GDM1 (cell line): ENCODE measurements around the gene BBS9.
"Not testable (repeated sequence)": the region's sequence is repeated elsewhere in the genome, so short reads cannot be mapped to it uniquely, and the experiment has no call there.

Experiments used
- DNase-seq: peaks from one replicate; lab custom pipeline; 2025; lab: John Stamatoyannopoulos, UW

BBS9 gene

DNA sequence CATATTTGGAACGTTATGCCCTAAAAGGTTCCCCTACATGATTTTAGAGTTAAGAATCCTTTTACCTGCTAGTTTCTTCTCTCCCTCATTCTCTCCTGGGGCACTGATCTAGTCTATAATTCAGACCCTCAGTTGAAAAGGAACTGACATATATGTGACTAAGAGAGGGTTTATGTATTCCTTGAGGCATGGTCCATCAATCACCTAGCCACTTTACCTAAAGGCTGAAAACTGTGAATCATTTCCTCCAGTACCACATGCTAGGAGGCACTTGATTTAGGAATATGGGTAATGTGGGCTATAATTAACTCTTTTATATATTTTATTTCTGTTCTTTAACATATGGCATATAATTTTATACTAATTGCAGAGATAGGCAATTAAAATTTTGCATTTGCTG is 303.5 kb downstream of the BBS9 start:
- no peak for DNase-seq

DNA sequence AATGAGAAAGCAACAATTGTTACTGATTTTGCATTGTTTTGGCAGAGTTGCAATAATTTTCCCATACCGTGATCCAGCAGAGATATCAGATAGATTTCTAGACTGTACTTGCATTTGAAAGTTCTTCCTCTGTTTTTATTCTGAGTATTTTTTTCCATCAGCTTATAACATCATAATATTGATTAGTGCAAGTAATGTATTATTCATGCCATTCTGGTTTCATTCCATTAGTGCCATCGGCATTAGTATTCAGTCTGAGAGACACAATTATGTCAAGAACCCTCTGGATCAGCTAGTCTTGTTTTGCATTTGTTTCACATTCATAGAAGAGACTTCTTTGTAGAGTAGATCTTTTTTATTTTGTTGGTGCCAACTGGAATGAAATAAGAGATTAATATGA is 304.0 kb downstream of the BBS9 start:
- no peak for DNase-seq

DNA sequence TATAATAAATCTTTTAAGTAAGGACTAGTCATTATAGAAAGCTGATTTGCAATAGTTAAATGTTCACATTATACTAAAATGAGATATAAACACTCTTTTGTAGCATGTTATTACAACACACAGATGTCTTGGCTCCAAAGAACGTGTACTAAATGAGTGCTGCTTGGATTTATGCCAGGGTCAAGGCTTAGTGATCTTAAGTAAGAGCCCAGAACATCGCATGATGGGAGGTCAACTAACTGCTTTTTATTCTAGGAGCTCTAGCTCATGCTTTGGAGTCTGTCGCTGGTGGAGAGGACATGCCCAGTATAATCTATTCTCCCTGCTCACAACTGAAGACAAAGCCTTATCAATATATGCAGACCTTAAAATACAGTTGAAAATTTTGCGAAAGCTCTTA is 315.1 kb downstream of the BBS9 start:
- DNase-seq: no peak

DNA sequence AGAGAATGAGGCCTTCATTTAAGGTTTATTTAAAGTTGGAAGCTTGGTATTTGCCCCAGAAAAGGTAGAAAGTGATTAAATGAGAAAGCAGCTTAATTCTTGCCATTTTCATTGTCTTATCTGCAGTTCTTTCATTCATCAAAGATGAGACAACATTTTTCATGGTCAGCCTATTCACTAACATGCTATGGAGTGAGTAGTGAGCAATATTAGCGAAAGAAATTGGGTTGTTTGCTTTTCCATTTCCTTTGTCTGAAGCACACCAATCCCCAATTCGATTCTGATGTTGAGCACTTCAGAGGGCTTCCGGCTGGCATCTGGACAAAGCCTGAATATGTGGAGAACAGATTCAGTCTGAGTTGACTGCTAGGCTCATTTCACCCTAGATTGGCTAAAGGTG is 317.2 kb downstream of the BBS9 start:
- no peak for DNase-seq

DNA sequence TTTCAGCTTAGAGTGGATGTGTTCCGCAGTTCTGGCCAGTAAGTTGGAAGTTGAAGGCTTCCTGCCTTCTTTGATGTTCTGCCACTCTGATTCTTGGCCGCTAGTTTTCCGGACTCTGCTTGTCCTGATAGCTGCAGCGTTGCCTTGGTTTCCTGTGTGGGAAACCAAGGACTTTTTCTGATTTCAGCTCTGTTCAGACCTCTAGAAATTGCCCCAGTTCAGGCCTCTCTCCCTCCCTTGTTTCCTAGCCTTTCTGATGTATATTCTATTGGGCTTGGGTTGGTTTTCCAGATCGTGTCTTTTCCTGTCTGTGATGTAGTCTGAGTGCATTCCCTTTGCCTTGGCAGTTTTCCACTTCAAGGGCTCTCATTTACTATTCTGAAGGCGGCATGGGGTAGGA is 318.7 kb downstream of the BBS9 start:
- DNase-seq: no peak

DNA sequence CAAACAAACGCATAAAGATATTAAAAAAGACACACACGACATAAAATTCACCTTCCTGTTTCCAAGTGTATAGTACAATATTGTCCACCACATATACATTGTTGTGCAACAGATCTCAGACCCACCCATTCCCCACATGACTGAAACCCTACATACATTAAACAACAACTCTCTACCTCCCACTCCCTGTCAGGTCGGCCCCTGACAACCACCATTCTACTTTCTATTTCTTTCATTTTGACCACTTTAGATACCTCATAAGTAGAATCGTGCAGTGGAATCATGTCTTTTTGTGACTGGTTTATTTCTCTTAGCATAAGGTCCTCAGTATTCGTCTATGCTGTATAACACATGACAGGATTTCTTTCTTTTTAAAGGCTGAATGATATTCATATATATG is 320.5 kb downstream of the BBS9 start:
- no peak for DNase-seq

DNA sequence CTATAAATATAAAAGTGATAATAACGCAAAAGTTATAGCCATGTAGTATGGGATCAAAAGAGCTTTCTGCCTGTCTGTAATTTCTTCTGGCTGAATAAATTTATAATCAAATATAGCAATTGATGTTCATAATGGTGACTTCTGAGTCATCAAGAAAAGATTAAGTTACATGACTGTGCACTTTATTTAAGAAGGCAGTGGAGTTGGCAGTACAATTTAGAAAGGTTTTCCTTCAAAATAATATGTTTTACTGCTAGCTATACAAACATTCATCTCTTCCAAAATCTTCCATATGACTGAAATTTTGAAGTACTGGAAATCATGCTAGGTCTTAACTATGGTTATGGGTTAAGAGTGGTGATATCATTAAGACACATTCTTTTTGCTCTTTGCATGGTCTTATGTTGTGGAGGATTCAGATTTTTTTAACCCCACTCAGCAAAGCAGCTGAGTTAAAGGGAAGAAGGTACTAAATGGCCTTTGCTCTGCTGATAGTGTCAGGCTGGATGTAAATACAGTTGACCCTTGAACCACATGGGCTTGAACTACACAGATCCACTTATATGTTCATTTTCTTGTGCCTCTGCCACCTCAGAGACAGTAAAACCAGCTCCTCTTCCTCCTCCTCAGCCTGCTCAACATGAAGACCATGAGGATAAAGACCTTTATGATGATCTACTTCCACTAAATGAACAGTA is 323.6 kb downstream of the BBS9 start:
- DNase-seq: no peak

DNA sequence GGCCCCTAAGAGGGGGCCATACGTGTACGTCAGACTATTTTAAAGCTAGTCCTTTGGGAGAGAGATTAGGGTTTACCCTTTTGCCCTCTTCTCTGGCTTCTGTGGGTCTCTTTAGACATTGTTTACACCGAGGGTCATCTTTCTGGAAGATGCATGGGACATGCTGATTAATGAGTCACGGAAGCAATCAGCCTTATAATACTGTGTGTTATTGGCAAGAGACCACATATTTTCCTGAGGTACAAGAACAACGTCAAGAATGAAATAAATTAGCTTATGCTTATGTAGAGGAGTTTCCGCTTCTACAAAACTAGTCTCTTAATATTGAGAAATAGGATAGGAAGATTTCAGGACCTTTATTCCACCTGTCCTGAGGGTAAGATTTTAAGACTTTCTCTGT is 327.7 kb downstream of the BBS9 start:
- no peak for DNase-seq

DNA sequence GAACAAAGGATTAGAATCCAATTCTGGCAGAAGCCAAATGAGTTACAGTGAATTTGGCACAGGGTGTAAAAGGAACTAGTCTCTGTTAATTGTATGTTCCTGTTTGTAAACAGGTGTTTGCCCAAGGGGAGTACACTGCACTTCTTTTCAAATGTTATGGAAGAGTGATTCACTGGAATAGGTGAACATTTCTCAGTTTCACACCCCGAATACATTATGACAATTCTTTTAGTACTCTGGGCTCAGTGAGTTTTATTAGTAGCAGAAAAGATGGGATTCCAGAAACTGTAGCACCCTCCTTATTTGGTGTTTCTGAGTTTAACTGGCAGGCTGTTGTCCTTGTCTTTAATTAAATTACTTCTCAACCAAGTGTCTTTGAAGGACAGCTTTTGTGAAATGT is 329.2 kb downstream of the BBS9 start:
- no peak for DNase-seq

DNA sequence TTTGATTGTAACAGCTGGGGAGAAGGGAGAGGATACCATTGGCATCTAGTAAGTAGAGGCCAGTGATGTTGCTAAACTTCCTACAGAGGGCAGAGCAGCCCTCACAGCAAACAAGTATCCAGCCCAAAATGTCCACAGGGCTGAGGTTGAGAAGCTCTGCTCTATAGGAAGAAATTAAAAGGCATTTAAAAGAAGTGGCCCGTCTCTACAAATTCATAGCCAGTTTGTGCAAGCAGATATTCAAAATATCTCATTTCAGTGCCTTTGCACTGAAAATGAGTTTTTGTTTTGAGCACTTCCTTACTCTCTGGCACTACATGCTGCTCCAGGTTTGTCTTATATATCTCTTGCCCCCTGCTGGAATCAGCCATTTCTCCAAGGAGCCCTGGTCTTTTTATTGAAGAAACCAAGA is 330.0 kb downstream of the BBS9 start:
- no peak for DNase-seq

DNA sequence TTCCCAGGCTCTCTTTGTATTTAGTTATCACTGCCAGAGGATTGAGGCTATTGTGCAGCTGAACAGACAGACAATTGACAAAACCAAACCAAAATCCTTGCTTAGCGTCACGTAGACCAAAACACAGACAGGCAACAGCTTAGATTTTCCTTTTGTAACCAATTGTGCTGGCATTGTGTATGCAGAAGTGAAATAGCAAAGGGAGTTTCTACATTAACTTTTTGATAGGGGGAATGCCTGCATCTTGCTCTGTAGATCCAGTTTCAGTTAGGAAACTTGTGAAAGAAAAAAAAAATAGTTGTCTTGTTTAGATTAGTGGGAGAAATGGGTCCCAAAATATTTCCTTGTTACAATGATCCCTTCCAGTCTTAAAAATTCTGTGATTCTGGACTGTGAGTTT is 333.8 kb downstream of the BBS9 start:
- no peak for DNase-seq

DNA sequence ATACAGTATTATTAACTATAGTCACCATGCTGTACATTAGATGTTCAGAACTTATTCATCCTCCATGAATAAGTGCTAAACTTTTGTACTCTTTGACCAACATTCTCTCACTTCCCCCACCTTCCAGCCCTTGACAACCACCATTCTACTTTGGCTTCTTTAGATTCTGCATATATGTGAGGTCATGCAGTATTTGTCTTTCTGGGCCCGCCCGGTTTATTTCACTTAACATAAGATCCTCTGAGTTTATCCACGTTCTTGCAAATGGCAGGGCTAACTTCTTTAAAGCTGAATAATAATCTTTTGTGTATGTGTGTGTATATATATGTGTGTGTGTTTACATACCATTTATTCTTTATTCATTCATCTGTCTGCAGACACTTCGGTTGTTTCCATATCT is 336.8 kb downstream of the BBS9 start:
- DNase-seq: no peak

DNA sequence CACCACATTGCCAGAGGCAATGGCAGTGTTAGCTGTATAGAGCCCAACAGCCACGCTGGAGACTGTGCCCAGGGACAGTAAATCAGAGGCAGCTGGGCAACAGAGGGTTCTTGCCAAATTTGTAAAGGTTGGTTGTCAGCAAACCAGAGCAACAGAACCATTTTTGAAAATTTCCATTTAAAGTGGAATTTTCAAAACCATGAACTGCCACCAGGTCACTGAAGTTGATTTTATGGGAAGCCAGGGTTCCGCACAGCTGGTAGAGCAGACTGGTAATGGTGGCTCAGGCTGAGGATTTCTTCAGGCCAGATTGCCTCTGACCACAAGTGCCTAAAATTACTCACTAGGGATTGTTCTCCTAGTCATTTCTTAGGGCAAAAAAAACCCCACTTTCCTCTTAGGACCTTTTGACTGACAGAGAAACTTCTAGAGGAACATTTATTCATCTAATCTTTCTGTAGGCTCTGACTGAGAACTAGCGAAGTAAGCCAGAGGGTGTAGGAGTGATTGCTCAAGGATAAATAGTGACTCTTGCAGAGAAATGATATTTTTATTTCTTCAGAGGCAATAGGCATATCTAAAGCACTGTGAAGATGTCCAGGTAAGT is 342.4 kb downstream of the BBS9 start:
- no peak for DNase-seq

DNA sequence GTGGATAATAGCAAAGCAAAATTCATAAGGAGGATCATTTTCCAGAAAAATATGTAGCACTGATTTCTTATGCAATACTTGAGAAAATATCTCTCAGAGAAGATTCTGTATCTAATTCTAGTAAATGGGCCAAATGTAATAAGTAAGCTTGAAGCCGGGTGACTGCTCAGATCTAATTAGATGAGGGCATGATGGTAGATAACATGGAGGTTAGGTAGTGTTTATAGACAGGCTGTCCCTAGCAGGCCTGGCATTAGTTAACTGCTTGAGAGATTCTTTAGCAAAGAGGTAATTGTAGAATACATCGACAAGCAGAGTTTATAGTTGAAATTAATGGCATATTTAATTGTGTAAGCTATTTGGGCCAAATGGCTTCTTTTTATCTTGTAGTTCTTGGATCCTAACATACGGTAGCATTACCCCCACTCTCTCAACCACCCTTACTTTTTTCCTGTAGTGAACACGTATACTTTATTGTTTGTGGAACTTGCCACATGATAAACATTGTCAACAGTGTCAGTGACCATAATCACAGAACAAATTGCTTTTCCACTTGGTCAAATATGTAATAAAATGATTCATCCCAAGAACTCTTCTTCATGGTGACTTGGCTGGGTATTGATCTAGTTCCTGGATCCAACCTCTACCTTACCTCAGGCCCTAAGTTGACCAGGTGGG is 343.1 kb downstream of the BBS9 start:
- no peak for DNase-seq

DNA sequence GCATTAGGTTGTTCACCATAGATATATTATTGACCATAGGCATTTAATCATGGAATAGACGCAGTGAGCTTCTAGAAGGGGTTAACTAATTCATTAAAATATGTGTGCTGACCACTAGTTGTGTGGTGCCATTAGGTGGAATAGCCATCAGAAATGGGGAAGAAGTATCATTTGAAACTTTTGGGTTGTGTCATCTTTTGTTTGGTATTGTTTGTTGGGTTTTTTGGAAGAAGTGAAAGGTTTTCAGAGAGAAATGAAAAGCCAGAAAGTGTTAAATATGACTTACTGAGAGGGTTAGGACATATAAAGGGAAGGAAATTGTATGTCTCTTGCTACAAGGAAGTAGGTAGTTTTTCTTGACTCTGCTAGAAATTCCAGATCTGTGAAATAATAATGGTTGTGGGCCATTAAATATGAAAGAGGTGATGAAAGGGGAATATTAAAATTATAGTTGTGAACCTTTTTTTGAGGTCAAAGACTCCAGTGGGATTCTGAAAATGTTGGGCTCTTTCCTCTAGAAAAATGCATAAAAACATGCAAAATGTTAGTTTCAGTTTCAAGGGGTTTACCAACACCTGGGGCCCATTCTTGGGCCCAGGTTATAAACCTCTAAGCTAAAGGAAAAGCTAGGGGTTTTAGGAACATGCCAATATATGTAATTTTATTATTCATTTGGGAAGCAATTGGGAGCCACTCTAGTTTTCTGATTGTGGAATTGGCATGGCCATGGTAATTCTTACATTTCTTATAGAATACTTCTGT is 348.5 kb downstream of the BBS9 start:
- no peak for DNase-seq

DNA sequence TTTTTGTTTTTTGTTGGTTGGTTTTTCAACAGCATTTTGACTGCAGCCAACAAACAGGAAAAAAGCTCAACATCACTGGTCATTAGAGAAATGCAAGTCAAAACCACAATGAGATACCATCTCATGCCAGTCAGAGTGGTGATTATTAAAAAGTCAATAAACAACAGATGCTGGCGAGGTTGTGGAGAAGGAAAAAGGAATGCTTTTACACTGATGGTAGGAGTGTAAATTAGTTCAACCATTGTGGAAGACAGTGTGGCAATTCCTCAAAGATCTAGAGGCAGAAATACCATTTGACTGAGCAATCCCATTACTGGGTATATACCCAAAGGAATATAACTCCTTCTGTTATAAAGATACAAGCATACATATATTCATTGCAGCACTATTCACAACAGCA is 355.1 kb downstream of the BBS9 start:
- not testable (repeated sequence) for DNase-seq

DNA sequence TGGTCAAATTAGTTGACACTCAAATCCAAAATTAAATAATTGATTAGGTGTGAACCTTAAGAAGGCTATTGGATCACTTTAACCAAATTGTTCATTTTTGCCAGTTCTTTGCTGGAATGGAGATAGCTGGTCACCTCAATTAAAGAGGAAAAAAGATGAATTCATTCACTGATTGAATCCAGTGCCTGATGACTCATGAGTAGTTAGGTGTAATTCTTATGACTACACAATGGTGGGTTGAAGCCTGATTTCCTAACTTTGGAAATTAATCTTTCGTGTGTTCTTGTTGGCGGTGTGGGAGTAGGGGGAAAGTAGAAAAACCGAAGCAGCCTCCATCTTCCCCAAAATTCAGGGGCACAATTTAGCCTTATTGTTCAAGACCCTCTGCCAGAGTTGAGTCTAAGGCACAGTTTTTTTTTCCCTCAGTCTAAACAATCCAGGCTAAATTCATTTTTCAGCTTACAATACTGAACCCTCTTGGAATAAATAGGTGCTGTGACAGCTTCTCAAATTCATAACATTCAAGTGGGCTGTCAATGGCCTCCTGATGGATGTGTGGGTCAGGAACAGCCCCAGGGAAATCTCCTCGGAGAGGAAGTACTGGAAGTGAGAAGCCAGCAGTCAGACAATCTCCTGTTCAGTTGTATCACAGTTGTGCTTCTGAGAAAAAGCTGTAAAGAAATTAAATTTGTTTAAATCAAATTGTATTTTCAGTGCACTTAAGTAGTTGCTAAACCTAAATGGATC is 356.6 kb downstream of the BBS9 start:
- DNase-seq: no peak

DNA sequence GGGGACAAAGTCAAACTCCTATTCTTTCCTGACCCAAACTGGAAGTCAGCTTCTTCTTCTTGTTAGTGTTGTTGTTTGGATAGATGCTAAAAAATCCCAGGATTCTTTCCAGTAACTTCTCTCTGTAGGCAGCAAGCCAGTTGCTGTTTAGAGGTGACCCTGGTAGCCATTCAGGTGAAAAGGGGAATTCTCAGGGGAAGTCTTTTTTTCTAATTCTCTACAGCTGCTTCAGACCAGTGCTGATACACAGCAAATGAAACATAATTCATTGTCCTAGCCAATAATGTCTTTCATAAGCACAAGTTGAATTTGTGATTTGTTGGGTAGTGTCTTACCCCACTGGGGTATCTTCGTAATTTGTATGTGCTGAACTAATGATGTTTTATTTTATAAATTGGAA is 357.3 kb downstream of the BBS9 start:
- no peak for DNase-seq

DNA sequence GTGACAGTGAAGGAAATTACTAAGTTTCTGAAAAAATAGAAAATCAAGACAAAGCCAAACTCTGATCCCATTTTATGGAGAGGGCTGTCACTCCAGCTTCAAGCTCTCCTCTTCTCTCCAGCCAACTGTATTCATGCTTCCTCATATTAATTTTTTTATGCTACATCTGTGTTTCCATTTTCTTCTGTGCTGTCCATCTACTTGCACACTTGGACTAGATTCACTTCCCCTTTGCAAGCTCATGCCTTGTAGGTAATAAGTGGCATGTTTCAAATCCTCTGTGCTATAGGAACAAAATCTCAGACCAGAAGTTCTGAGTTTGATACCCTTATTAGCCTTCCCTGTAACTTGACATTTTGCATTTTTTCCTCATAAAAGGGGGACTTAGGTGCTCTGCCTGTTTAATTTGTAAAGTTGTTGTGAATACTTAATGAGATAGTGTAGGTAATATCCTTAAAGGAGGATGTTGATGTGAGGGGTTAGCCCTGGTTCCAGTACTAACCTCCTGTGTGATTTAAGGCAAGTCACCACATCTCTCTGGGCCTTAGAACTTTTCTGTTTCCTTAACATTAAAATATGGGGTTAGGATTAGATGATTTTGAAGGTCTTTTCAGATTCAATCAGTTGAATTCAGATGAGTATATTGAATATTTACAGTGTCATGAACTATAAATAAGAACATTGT is 358.8 kb downstream of the BBS9 start:
- DNase-seq: no peak

DNA sequence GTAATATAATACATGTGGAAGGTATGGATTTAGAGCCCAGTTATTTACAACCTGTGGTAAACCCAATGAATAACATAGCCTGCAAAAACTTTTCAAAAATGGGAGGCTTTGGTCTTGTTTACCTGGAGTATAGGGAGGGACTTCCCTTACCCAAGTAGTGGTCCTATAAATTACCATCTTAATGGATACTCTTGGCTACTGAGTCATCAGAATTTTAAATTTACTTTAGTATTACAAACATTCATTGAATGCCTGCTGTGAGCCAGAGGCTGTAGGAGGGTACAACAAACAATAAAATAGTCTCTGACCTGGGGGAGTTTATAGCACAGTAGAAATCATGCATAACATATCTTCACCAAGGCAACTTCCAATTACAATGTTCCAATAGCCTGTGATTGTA is 365.1 kb downstream of the BBS9 start:
- DNase-seq: no peak

DNA sequence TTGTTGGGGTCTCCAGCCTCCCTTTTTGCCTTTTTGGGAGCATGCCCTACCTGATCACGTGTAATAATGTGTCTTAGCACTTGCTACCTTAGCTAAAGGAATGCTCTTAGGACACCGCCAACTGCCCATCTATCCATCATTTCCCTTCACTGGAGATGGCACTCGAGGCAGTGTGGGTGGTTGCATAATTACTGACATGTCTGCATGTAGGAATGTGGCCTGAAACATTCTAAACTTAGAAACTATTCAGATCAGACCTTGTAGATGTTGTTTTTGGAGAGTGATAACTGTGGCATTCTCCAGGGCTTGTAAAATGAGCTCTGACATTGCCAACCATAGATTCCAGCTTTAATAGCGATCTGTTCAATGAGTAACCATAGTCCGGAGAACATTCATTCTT is 365.8 kb downstream of the BBS9 start:
- DNase-seq: no peak

DNA sequence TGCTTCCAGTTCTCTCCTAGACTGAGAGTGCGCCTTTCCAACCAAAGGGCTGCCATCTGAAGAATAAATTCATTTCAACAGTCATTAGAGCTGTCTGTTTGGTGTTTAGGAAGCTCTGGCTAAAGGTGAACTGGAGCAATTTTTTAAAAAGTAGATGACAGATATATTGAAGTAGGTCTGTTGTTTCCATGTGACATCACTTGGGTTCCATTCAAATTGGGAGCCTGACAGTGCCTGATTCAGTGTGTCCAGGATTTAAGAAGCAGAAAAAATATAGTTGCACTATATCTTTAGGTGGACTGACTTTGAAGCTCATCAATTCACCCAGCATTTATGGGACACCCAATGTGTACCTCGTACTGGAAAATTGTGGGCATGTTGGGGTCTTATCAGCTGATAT is 367.7 kb downstream of the BBS9 start:
- DNase-seq: no peak
